Smooth muscle cell (in vitro differentiated cells): ENCODE measurements around the gene CELF3. TPM values are rescaled to one million over a fixed set of nuclear protein-coding genes. Genes with fewer than 3 reads are reported as not detected.
A peak's percentile ranks its signal among the peaks of the same experiment; 100 is the strongest.

ENCODE experiments used
- DNase-seq: peaks from one replicate; lab custom pipeline; 2025; ENCODE audit not compliant: unreplicated experiment; lab: John Stamatoyannopoulos, UW
- H2AFZ ChIP-seq: fragments of 200-600 bp; sonication (generic); 2 replicates; pipeline ENCODE4 v1.6.0; 2016; ENCODE audit warnings: antibody characterized with exemption, low read depth, mild to moderate bottlenecking
- H3F3A ChIP-seq: fragments of 200-600 bp; sonication (generic); 2 replicates; pipeline ENCODE4 v1.6.0; 2017; ENCODE audit warnings: antibody characterized with exemption, low read depth
- H3K27ac ChIP-seq: fragments of 200-600 bp; sonication (generic); 2 replicates; pipeline ENCODE4 v1.5.1; 2016; ENCODE audit warnings: low read depth, mild to moderate bottlenecking
- H3K27me3 ChIP-seq: fragments of 200-600 bp; sonication (generic); 2 replicates; pipeline ENCODE4 v1.6.1; 2016; ENCODE audit warnings: low read depth, mild to moderate bottlenecking
- H3K36me3 ChIP-seq: fragments of 200-600 bp; sonication (generic); 2 replicates; pipeline ENCODE4 v1.5.1; 2016; ENCODE audit warnings: low read depth
- H3K4me1 ChIP-seq: fragments of 200-600 bp; sonication (generic); 2 replicates; pipeline ENCODE4 v1.5.1; 2016; ENCODE audit warnings: low read depth
- H3K4me2 ChIP-seq: fragments of 200-600 bp; sonication (generic); 2 replicates; pipeline ENCODE4 v1.6.0; 2016; ENCODE audit warnings: mild to moderate bottlenecking
- H3K4me3 ChIP-seq: fragments of 200-600 bp; sonication (generic); 2 replicates; pipeline ENCODE4 v1.5.1; 2016; ENCODE audit warnings: mild to moderate bottlenecking
- H3K79me2 ChIP-seq: fragments of 200-600 bp; sonication (generic); 2 replicates; pipeline ENCODE4 v1.6.0; 2016; ENCODE audit warnings: low read depth, mild to moderate bottlenecking
- H3K9ac ChIP-seq: fragments of 200-600 bp; sonication (generic); 2 replicates; pipeline ENCODE4 v1.6.0; 2016; ENCODE audit warnings: low read depth
- H3K9me3 ChIP-seq: fragments of 200-600 bp; sonication (generic); replicated peaks from 2 replicates; pipeline ENCODE4 v1.5.1; 2016; ENCODE audit warnings: low read depth
- H4K20me1 ChIP-seq: fragments of 200-600 bp; sonication (generic); 2 replicates; pipeline ENCODE4 v1.6.0; 2016; ENCODE audit warnings: low read depth
- CTCF ChIP-seq: fragments of 200-600 bp; sonication (generic); IDR thresholded peaks from 2 replicates; pipeline ENCODE4 v1.5.1; 2017; ENCODE audit warnings: borderline replicate concordance, mild to moderate bottlenecking, antibody characterized with exemption; ENCODE audit not compliant: insufficient read depth, poor library complexity, severe bottlenecking
- WGBS: methylation state at CpG from one replicate; pipeline ENCODE4 v1.1.7; 2016; ENCODE audit warnings: low lambda C conversion rate; 5-methylcytosine and 5-hydroxymethylcytosine counted together
- polyA plus RNA-seq: library from polyadenylated mRNA; unstranded; fragments of >200 nt; fragmentation: Nextera tagmentation; extraction: Ambion mirVana; gene quantifications from 2 replicates; pipeline ENCODE4 v1.2.1, GENCODE V29; 2016
- small RNA-seq: library from RNA; depleted of rRNA; stranded (forward); fragments of <200 nt; gene quantifications from one replicate; pipeline ENCODE3, GENCODE V24; 2014
- total RNA-seq: library from RNA; depleted of rRNA; stranded (reverse); fragments of >200 nt; gene quantifications from 2 replicates; pipeline ENCODE4 v1.2.3, GENCODE V29; 2014

Gene CELF3
- total and polyA plus RNA-seq, 2 experiments from 2014 or later: not detected

GRCh38 chr1:151661751-151662150, 54.9 kb downstream of the CELF3 start:
- 83% methylated on average over 6 of the region's 6 CpGs for WGBS
- H3K79me2 ChIP-seq: no peaks in the 10 kb centered on the region
- H3K4me2 ChIP-seq: no peak overlapping the region
- H3K27me3 ChIP-seq: no peaks in the 10 kb centered on the region
- H3K4me3 ChIP-seq: no peak overlapping the region
- no peaks in the 10 kb centered on the region for H3K4me1 ChIP-seq
- H3F3A ChIP-seq: no peaks in the 10 kb centered on the region
- H3K9me3 ChIP-seq: no peaks in the 10 kb centered on the region
- H4K20me1 ChIP-seq: no peaks in the 10 kb centered on the region
- peaks cover 6% of the 10 kb centered on the region for H3K36me3 ChIP-seq
- H3K27ac ChIP-seq: no peak overlapping the region
- no peak for TF ChIP-seq CTCF
- no peak overlapping the region for H2AFZ ChIP-seq
- no peak overlapping the region for H3K9ac ChIP-seq
- no peak for DNase-seq

- no peak for TF ChIP-seq CTCF
- Histone ChIP-seq H3K9ac (no peak overlapping the region), H3K4me3 (no peak overlapping the region), H2AFZ (no peak overlapping the region), H3K4me1 (no peaks in the 10 kb centered on the region), H3K4me2 (no peak overlapping the region), H3K27me3 (no peaks in the 10 kb centered on the region), H3F3A (no peaks in the 10 kb centered on the region), H3K36me3 (peaks cover 3% of the 10 kb centered on the region), H3K27ac (no peak overlapping the region), H4K20me1 (no peaks in the 10 kb centered on the region), H3K9me3 (no peaks in the 10 kb centered on the region), H3K79me2 (peaks cover 14% of the 10 kb centered on the region)
- WGBS: 83% methylated on average over 3 of the region's 3 CpGs
- DNase-seq: no peak
Measured at GRCh38 chr1:151655371-151655770, 61.2 kb downstream of the CELF3 start.

GRCh38 chr1:151653397-151653796, 63.2 kb downstream of the CELF3 start:
- no peak overlapping the region for H3K9ac ChIP-seq
- no peaks in the 10 kb centered on the region for H3K4me1 ChIP-seq
- peaks cover 3% of the 10 kb centered on the region for H3K36me3 ChIP-seq
- peak overlapping the region; percentile 49 for H3K27ac ChIP-seq
- H3K27me3 ChIP-seq: no peaks in the 10 kb centered on the region
- peaks cover 21% of the 10 kb centered on the region for H3K79me2 ChIP-seq
- WGBS: 39% methylated on average over 1 of the region's 1 CpG
- no peak for DNase-seq
- TF ChIP-seq CTCF: no peak
- H3K4me2 ChIP-seq: no peak overlapping the region
- H3K9me3 ChIP-seq: no peaks in the 10 kb centered on the region
- no peaks in the 10 kb centered on the region for H4K20me1 ChIP-seq
- H3K4me3 ChIP-seq: no peak overlapping the region
- H3F3A ChIP-seq: no peaks in the 10 kb centered on the region
- H2AFZ ChIP-seq: no peak overlapping the region

Small RNAs within 50 kb of the gene (small RNA-seq; reads per million reads assigned to genes)
- gene RNU6-662P: not detected

Other genes starting within 250 kb of the CELF3 start
- 0.76 and 17.0 TPM in 2 replicates for gene CGN, start 205.4 kb downstream of the CELF3 start, total RNA-seq
- 0.70 and 2.5 TPM in 2 replicates for gene CGN, start 205.4 kb downstream of the CELF3 start, polyA plus RNA-seq
- gene TUFT1, start 176.5 kb downstream of the CELF3 start, total RNA-seq: 19.6 and 20.0 TPM in 2 replicates
- gene TUFT1, start 176.5 kb downstream of the CELF3 start, polyA plus RNA-seq: 15.1 and 30.7 TPM in 2 replicates
- 20.9 and 22.6 TPM in 2 replicates for gene SNX27, start 104.8 kb downstream of the CELF3 start, total RNA-seq
- 11.9 and 12.0 TPM in 2 replicates for gene SNX27, start 104.8 kb downstream of the CELF3 start, polyA plus RNA-seq
- not detected in 2 replicates for gene RIIAD1, start 4.7 kb upstream of the CELF3 start, total RNA-seq
- not detected in 2 replicates for gene RIIAD1, start 4.7 kb upstream of the CELF3 start, polyA plus RNA-seq
- 83.8 and 151 TPM in 2 replicates for gene MRPL9, start 46.7 kb upstream of the CELF3 start, total RNA-seq
- gene MRPL9, start 46.7 kb upstream of the CELF3 start, polyA plus RNA-seq: 109 and 110 TPM in 2 replicates
- 3.9 and 8.5 TPM in 2 replicates for gene TDRKH, start 73.7 kb upstream of the CELF3 start, total RNA-seq
- 3.9 and 4.7 TPM in 2 replicates for gene TDRKH, start 73.7 kb upstream of the CELF3 start, polyA plus RNA-seq
- gene LINGO4, start 88.6 kb upstream of the CELF3 start, total RNA-seq: not detected in 2 replicates
- gene LINGO4, start 88.6 kb upstream of the CELF3 start, polyA plus RNA-seq: not detected in 2 replicates
- not detected in 2 replicates for gene RORC, start 115.0 kb upstream of the CELF3 start, total RNA-seq
- not detected in 2 replicates for gene RORC, start 115.0 kb upstream of the CELF3 start, polyA plus RNA-seq
- gene C2CD4D, start 123.0 kb upstream of the CELF3 start, total RNA-seq: not detected in 2 replicates
- gene C2CD4D, start 123.0 kb upstream of the CELF3 start, polyA plus RNA-seq: 1.2 TPM in 1 of 2 replicates, not detected in the other
- 0.76 and 2.1 TPM in 2 replicates for gene THEM5, start 136.9 kb upstream of the CELF3 start, total RNA-seq
- 1.0 and 1.3 TPM in 2 replicates for gene THEM5, start 136.9 kb upstream of the CELF3 start, polyA plus RNA-seq
- gene THEM4, start 192.7 kb upstream of the CELF3 start, total RNA-seq: 11.8 and 14.4 TPM in 2 replicates
- gene THEM4, start 192.7 kb upstream of the CELF3 start, polyA plus RNA-seq: 15.9 and 19.0 TPM in 2 replicates